CD4-positive, alpha-beta T cell treated with Interleukin-10 for 1 hour (primary cell): Measurements from ENCODE around the gene OBSCN.

Experiments
- DNase-seq: peaks from one replicate; pipeline ENCODE4 v3.0.0-alpha.2; 2020

OBSCN gene

GRCh38 chr1:228372183-228373003, 164.5 kb downstream of the OBSCN start:
- no peak for DNase-seq

- DNase-seq, result no peak
Observed at GRCh38 chr1:228373004-228373680, 165.3 kb downstream of the OBSCN start.

- DNase-seq, result no peak
Observed at GRCh38 chr1:228373681-228374571, 166.1 kb downstream of the OBSCN start.

GRCh38 chr1:228374711-228375577, 167.1 kb downstream of the OBSCN start:
- no peak for DNase-seq

GRCh38 chr1:228375578-228376261, 167.9 kb downstream of the OBSCN start:
- DNase-seq, result no peak

GRCh38 chr1:228376262-228376628, 168.4 kb downstream of the OBSCN start:
- DNase-seq, result no peak

GRCh38 chr1:228376651-228377631, 169.1 kb downstream of the OBSCN start:
- DNase-seq, result no peak

GRCh38 chr1:228377664-228378089, 169.8 kb downstream of the OBSCN start:
- no peak for DNase-seq

GRCh38 chr1:228378090-228378872, 170.4 kb downstream of the OBSCN start:
- peak; percentile 65 for DNase-seq

- DNase-seq, result no peak
Observed at GRCh38 chr1:228378873-228379460, 171.1 kb downstream of the OBSCN start.

GRCh38 chr1:228379666-228380065, 171.8 kb downstream of the OBSCN start:
- DNase-seq, result no peak

- DNase-seq, result no peak
Observed at GRCh38 chr1:228381356-228381755, 173.5 kb downstream of the OBSCN start.

- DNase-seq, result no peak
Observed at GRCh38 chr1:228383773-228384172, 175.9 kb downstream of the OBSCN start.

- DNase-seq, result no peak
Observed at GRCh38 chr1:228385232-228385631, 177.4 kb downstream of the OBSCN start.

- no peak for DNase-seq
Observed at GRCh38 chr1:228387321-228387720, 179.5 kb downstream of the OBSCN start.

- no peak for DNase-seq
Observed at GRCh38 chr1:228390649-228391048, 182.8 kb downstream of the OBSCN start.

GRCh38 chr1:228391411-228392020, 183.7 kb downstream of the OBSCN start:
- DNase-seq, result no peak

GRCh38 chr1:228392111-228392936, 184.5 kb downstream of the OBSCN start:
- no peak for DNase-seq
